ENCODE results near the gene TAP1.

The TAP1 gene

DNA sequence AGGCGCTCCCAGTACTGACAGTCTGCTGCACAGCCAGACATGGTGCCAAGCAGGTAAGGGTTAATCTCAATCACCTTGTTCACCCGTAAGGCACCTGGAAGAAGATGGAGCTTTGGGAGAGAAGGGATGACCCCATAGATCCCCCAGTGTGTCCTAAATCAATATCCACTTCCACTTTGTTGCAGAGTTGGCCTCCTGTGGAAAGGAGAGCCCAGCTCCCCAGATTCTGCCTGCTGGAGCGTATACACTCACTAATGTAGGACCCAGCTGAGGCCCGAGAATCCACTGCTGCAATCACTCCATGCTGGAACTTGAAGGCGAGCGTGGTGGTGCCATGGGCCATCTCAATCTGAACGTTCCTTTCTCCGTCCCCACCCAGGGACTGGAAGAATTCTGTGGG lies 10.8 kb downstream of the TAP1 start:
- in situ Hi-C loops (cut with HindIII; ENCODE audit: low pct_unique_long_range_greater_than_20kb, low sequenced_read_pairs), result no loop called here
- TF ChIP-seq JUND (IDR thresholded peaks at IDR 0.05; ENCODE audit: low read depth), result no peak
- no peak for DNase-seq (ENCODE audit: low read depth in 1 of 2, low spot score in 1 of 2)

DNA sequence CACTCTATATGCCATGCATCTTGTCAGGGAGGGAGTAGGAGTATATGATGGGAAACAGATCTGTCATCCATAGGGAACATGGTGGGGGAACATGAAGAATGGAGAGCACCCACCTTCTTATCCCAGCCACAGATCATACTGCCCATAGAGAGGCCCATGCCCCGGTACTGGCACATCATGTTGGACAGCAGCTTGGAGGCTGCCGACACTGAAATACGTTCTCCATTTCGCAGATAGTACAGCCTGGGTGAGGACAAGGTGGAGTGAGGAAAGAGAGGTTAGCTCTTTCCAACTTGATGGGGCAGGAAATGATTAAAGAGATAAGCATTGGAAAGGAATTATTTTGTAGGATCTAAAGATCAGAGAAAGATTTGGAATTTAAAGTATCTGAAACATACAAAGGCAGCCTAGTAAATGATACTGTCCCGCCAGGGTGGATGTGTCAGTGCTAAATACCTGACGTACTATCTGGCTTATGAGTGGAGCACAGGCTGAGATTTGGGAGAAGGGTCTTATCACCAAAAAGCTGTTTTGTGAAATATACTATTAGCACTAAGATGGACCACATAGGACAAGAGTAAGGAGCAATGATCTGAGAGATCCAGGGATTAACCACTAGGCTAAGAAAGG lies 11.4 kb downstream of the TAP1 start:
- no peak for TF ChIP-seq JUND (IDR thresholded peaks at IDR 0.05; ENCODE audit: low read depth)
- no peak for DNase-seq (ENCODE audit: low read depth in 1 of 2, low spot score in 1 of 2)
- in situ Hi-C loops (cut with HindIII; ENCODE audit: low pct_unique_long_range_greater_than_20kb, low sequenced_read_pairs), result no loop called here

DNA sequence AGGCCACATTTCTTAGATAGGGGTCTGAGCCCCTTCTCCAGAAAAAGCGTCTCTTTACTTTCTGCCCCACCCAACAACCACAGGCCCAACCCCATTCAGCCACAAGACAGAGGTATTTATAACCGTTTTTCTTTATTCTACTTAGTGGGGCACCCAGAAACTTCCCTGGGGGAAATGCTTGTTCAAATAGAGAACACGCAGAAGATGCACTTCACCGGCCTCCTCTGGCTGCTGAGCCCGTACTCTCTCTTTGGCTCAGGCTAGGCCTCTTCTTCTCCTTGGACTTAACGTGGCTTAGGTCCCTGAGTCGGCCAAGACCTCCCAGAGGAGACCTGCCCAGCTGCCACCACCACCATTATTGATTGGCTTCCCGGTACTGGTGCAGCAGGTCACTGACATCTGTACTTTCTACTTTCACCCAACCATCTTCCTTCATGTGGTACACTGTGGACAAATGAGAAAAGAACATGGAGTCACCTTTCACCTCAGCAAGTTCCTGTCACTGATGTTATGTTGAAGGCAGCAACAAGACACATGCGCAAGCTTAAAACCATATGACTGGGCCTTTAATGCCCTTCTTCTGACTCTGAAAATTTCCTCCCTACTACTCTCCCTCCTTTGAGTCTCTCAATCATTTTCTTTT lies 12.8 kb downstream of the TAP1 start:
- in situ Hi-C loops (cut with HindIII; ENCODE audit: low pct_unique_long_range_greater_than_20kb, low sequenced_read_pairs), result no loop called here
- no peak for TF ChIP-seq JUND (IDR thresholded peaks at IDR 0.05; ENCODE audit: low read depth)
- no peak for DNase-seq (ENCODE audit: low read depth in 1 of 2, low spot score in 1 of 2)

DNA sequence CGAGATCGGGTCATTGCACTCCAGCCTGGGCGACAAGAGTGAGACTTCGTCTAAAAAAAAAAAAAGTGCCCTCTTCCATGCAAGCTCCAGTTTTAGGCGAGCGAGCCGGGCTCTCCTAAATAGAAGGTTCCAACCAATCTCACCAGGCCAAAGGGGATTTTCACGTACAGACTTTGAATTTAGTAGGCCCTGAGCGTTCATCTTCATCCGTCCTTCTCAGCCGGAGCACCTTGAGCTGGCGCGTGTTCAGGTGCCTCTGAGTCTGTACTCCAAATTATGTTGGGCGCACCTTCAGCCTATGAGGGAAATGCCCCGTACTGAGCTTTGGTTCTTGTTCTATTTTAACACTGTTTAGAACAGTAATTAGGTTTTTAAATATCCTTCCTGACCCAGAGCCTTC lies 14.1 kb downstream of the TAP1 start:
- TF ChIP-seq JUND (IDR thresholded peaks at IDR 0.05; ENCODE audit: low read depth), result no peak
- in situ Hi-C loops (cut with HindIII; ENCODE audit: low pct_unique_long_range_greater_than_20kb, low sequenced_read_pairs), result no loop called here
- no peak for DNase-seq (ENCODE audit: low read depth in 1 of 2, low spot score in 1 of 2)

DNA sequence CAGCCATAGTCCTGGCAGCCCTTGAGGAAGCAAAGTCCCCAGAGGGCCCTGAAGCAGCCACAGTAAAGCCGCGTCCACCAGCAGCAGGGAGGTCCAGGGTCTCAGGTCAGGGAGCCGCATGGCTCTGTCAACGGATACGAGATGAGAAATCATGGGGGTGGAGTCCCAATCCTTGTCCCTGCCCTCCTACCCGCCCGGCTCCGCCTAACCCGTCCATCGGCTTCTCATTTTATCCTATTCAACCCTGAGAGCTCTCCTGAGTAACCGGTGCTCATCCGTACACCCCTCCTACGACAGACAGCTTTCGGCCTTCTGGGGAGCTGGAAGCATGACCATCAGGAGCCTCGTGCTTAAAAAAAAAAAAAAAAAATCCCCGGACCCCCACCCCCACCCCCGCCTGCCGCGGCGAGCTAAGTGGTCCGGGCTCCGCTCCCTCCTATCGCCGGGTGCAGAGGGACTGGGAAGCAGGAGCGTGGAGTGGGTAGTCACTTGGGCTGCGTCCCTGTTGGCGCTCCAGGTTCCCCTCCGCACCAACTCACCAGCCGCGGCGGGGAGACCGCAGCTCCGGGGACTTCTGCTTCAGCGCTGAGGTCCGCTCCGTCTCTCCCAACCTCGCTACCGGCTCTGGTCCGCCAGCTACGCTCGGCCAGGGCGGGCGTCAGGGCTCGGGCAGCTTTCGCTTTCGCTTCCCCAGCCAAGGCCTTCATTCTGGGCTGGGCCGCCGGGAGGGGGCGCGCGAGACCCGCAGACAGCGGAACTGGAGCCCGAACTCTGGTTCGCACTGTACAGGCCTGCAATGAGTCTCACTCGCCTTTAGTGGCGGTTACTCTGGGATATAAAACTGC lies 15.2 kb downstream of the TAP1 start, which contains the start of gene TAP2:
Gene TAP2 (minus strand): TSS at position 626 of the 845 bp plus-strand sequence. CDS start 506 bp downstream, at position 120.
- no peak for TF ChIP-seq JUND (IDR thresholded peaks at IDR 0.05; ENCODE audit: low read depth)
- peak; percentile 94 for DNase-seq (ENCODE audit: low read depth in 1 of 2, low spot score in 1 of 2)
- in situ Hi-C loops (cut with HindIII; ENCODE audit: low pct_unique_long_range_greater_than_20kb, low sequenced_read_pairs), result no loop called here

DNA sequence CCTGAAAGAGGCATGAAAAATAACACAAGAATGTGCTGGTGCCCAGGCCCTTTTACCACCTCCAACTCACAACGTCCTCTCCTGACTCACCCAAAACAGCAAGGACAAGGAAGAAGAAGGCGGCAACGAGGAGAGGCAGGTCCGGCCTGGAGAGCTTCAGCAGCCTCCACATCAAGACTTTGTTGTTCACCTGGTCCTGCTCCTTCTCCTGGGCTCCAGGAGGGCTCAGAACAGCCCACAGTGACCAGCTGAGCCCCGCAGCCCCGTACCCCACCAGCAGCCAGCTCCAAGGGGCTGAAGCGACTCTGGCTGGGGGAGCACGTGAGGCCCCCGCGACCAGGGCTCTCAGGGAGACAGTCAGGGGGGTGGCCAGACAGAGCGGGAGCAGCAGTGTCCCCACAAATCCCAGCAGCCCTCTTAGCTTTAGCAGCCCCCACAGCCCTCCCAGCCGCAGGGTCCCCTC lies 15.8 kb downstream of the TAP1 start:
- no peak for TF ChIP-seq JUND (IDR thresholded peaks at IDR 0.05; ENCODE audit: low read depth)
- in situ Hi-C loops (cut with HindIII; ENCODE audit: low pct_unique_long_range_greater_than_20kb, low sequenced_read_pairs), result no loop called here
- DNase-seq (ENCODE audit: low read depth in 1 of 2, low spot score in 1 of 2), result no peak

DNA sequence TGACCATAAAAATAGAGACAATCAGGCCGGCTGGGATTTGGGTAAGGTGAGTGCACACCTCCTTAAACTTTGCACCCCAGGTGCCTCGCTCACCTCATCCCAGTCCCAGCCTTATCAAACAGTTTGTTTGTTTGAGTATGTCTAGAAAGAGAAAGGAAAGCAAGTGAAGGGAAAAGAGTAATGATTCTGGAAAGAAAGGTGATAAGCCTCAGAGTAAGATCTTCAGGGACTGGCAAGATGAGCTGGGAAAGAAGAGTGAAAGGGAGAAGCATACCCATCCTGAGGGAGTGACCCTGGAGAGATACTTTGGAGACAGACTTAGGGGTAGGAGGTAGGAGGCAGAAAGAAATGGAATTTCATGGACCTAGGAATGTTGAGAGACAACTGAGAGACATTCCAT lies 16.6 kb downstream of the TAP1 start:
- no peak for TF ChIP-seq JUND (IDR thresholded peaks at IDR 0.05; ENCODE audit: low read depth)
- no peak for DNase-seq (ENCODE audit: low read depth in 1 of 2, low spot score in 1 of 2)
- in situ Hi-C loops (cut with HindIII; ENCODE audit: low pct_unique_long_range_greater_than_20kb, low sequenced_read_pairs), result no loop called here

DNA sequence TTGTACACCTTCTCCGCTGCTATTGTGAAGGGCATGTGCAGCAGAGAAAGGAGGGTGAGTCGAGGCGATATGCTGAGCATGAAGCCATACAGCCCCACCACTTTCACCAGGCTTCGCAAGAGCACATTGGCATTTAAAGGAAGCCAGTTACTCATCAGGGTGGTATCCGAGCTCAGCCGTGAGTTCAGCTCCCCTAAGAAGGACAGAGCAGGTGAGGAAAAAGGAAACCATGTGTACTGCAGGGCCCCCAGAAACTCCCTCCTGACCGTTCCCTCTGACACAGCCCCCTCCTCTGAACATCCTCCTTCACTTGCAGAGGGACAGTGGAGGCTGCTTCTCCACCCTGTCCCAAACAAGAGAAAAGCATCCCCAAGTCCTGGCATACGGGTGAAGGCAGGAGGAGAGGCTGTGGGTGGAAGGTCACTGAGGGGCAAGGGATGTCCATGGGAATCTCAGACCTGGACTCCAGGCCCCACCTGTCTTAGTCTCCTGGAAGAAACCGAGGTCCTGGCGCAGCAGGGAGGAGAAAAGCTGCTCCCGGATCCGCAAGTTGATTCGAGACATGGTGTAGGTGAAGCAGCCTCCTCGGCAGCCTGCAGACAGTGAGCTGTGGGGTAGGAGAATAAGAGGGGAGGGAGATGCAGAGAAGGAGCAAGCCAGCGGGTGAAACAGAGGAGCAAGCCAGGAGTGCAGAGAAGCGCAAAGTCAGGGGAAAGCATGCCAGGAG lies 18.2 kb downstream of the TAP1 start:
- DNase-seq (ENCODE audit: low read depth in 1 of 2, low spot score in 1 of 2), result no peak
- TF ChIP-seq JUND (IDR thresholded peaks at IDR 0.05; ENCODE audit: low read depth), result no peak
- in situ Hi-C loops (cut with HindIII; ENCODE audit: low pct_unique_long_range_greater_than_20kb, low sequenced_read_pairs), result no loop called here

DNA sequence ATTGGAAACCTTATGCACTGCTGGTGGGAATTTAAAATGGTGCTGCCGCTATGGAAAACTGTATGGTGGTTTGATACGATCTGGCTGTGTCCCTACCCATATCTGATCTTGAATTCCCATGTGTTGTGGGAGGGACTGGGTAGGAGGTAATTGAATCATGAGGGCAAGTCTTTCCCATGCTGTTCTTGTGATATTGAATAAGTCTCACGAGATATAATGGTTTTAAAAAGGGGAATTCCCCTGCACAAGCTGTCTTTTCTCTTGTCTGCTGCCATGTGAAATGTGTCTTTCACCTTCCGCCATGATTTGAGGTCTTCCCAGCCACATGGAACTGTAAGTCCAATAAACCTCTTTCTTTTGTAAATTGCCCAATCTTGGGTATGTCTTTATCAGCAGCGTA lies 19.8 kb downstream of the TAP1 start:
- no peak for TF ChIP-seq JUND (IDR thresholded peaks at IDR 0.05; ENCODE audit: low read depth)
- in situ Hi-C loops (cut with HindIII; ENCODE audit: low pct_unique_long_range_greater_than_20kb, low sequenced_read_pairs), result no loop called here
- no peak for DNase-seq (ENCODE audit: low read depth in 1 of 2, low spot score in 1 of 2)

DNA sequence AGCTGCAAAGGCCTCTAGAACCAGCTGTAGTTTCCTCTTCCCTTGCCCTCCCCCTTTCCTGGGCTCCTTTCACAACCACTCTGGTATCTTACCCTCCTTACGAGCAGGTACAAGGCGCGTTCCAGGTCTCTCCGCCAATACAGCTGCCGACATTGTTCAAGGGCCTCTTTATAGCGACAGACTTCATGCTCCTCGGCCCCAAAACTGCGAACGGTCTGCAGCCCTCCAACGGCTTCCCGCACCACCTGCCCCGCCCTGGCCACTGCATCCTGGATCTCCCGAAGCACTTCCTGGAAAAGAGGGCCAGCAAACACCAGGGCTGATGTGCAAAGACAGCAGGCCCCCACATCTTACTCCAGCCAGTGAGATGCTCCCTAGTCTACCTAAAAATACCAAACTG lies 21.0 kb downstream of the TAP1 start:
- in situ Hi-C loops (cut with HindIII; ENCODE audit: low pct_unique_long_range_greater_than_20kb, low sequenced_read_pairs), result no loop called here
- DNase-seq (ENCODE audit: low read depth in 1 of 2, low spot score in 1 of 2), result no peak
- no peak for TF ChIP-seq JUND (IDR thresholded peaks at IDR 0.05; ENCODE audit: low read depth)

DNA sequence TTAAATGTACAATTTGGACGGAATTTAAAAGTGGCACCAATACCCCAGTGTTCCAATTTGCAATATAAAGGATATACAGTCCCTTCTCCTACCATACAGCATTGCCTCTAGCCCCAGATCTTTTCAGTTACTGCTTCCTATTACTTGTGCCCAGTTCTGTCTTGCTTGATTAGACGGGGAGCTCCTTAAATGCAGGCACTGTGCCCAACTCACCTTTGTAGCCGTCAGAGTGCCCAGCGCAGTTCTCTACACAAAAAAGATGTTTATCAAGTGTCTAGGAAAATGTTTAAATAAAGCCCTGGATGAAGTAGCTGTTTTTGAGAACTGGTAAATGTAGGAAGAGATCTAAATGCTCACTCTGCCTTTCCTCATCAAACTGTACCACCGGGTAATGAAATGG lies 22.6 kb downstream of the TAP1 start:
- in situ Hi-C loops (cut with HindIII; ENCODE audit: low pct_unique_long_range_greater_than_20kb, low sequenced_read_pairs), result no loop called here
- TF ChIP-seq JUND (IDR thresholded peaks at IDR 0.05; ENCODE audit: low read depth), result no peak
- no peak for DNase-seq (ENCODE audit: low read depth in 1 of 2, low spot score in 1 of 2)

DNA sequence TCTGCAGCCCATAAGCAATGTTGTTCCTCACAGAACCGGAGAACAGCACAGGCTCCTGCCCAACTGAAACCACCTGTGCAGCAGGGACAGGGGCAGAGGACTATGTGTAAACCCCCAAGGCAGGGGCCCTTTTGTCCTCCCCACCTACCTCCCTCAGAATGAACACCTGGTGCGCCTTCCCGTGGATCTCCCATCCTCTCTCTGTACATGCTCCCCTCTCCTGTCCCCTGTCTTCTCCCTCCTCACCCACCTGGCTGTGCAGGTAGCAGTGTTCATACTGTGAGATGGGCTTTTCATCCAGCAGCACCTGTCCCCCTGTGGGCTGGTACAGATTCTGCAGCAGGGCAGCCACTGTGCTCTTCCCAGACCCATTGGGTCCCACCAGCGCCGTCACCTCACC lies 23.5 kb downstream of the TAP1 start:
- in situ Hi-C loops (cut with HindIII; ENCODE audit: low pct_unique_long_range_greater_than_20kb, low sequenced_read_pairs), result no loop called here
- no peak for TF ChIP-seq JUND (IDR thresholded peaks at IDR 0.05; ENCODE audit: low read depth)
- DNase-seq (ENCODE audit: low read depth in 1 of 2, low spot score in 1 of 2), result no peak

Data from T47D (cell line).